Fibroblast of pulmonary artery (primary cell): ENCODE data around the gene SLC4A5.

Experiments
- DNase-seq: peaks from one replicate; pipeline ENCODE4 v3.0.0-alpha.2; 2010; ENCODE audit warnings: low read depth
- H3K4me3 ChIP-seq: replicated peaks from 2 replicates; pipeline ENCODE4 v1.5.1; 2011; ENCODE audit warnings: low read depth, mild to moderate bottlenecking, control low read depth, low read length, moderate library complexity
- TF ChIP-seq, protein P1 (sequence below): IDR thresholded peaks from 2 replicates; pipeline ENCODE4 v1.5.1; 2011; ENCODE audit warnings: mild to moderate bottlenecking, control low read depth, low read length, inconsistent platforms; ENCODE audit errors: missing control alignments

SLC4A5 gene

DNA sequence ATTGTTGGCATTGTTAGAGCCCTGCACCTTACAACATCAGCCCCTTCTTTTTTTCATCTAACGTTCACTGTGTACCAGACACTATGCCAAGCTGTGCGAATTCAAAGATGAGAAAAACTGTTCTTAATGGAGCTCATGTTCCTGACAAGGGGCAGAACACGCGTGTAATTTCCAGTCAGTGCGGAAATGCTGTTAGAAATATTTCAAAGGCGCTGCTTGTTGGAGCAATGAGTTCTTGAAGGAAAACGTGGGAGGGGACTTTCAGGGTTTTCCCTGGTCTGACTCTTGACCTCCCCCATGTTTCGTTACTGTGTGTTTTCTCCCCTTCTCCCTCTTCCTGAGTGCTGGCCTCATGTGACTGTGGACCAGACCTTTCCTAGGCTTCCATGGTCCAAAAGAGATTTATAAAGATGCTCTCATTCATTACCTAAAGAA lies 143.3 kb downstream of the SLC4A5 start:
- peak overlapping the region; percentile 77 for H3K4me3 ChIP-seq
- TF ChIP-seq, protein P1, sequence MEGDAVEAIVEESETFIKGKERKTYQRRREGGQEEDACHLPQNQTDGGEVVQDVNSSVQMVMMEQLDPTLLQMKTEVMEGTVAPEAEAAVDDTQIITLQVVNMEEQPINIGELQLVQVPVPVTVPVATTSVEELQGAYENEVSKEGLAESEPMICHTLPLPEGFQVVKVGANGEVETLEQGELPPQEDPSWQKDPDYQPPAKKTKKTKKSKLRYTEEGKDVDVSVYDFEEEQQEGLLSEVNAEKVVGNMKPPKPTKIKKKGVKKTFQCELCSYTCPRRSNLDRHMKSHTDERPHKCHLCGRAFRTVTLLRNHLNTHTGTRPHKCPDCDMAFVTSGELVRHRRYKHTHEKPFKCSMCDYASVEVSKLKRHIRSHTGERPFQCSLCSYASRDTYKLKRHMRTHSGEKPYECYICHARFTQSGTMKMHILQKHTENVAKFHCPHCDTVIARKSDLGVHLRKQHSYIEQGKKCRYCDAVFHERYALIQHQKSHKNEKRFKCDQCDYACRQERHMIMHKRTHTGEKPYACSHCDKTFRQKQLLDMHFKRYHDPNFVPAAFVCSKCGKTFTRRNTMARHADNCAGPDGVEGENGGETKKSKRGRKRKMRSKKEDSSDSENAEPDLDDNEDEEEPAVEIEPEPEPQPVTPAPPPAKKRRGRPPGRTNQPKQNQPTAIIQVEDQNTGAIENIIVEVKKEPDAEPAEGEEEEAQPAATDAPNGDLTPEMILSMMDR = no peak
- peak; percentile 55 for DNase-seq

DNA sequence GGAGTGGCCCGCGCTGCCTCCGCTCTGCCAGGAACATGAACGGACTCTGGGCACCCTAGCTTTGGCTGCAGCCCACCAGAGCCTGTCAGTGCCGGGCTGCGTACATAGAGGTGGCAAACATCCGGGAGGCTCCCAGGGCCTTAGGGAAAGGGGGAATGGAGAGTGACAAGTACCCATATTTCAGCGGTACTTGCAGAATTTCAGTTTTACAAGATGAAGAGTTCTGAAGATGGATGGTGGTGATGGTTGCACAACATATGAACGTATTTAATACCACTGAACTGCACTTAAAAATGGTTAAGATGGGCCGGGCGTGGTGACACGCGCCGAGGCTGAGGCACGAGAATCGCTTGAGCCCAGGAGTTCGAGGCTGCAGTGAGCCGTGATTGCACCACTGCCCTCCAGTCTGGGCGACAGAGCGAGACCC lies 143.9 kb downstream of the SLC4A5 start:
- TF ChIP-seq, protein P1 = no peak
- DNase-seq = no peak
- H3K4me3 ChIP-seq = peak overlapping the region; percentile 77

DNA sequence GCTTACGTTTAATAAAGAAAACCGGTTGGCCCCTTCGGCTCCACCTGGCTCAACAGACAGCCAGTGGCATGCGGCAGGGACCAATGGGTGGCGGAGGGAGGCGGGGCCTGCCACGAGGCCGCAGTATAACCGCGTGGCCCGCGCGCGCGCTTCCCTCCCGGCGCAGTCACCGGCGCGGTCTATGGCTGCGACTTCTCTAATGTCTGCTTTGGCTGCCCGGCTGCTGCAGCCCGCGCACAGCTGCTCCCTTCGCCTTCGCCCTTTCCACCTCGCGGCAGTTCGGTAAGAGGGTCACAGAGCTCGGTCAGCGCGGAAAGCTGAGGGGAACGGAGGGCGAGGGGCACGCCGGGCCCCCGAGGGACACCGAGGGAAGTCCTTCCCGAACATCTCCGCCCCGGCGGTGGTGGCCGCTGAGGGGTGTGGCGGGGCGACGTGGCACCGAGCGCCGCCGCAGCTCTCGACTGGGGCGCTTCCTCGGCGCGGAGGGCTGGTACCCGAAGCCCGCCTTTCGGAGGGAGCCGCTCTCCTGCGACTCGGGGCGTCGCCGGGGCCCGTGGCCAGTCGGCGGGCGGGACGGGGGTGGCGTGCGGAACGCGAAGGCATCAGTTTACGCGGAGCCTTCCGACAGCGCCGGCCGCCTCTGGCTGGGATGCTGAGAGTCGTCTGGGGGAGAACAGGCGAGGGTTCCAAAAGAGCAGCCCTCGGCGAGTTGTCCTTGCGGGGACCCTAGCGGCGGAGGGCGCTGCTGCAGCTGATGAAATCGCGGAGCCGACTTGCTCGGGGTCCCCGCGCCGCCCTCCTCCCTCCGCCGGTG lies 144.5 kb downstream of the SLC4A5 start, which contains the start of gene MTHFD2:
TSS of gene MTHFD2 (plus strand) at position 155 of the 814 bp plus-strand sequence. CDS start at position 182, 27 bp downstream.
- H3K4me3 ChIP-seq = peak within 1 kb of the TSS; percentile 77
- TF ChIP-seq, protein P1 = peak; percentile 62
- peak; percentile 99 for DNase-seq

DNA sequence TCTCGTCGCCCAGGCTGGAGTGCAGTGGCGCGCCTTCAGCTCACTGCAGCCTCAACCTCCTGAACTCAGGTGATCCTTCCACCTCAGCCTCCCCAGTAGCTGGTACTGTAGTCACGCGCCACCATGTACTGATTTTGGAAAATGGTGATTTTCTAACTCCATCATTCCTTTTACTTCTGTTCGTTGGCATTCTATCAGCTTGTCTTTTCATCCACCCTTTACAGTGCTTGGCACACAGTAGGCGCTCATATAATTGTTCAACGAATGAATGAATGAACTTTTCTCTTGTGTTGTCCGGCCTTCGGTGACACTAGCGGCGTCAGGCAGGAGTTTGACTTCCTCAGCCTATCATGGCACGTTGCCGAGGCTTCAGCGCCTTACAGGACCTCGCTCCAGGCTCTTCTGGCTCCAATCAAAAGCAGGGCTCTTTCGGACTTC lies 145.2 kb downstream of the SLC4A5 start:
- TF ChIP-seq, protein P1 = no peak
- no peak for DNase-seq
- peak overlapping the region; percentile 77 for H3K4me3 ChIP-seq

DNA sequence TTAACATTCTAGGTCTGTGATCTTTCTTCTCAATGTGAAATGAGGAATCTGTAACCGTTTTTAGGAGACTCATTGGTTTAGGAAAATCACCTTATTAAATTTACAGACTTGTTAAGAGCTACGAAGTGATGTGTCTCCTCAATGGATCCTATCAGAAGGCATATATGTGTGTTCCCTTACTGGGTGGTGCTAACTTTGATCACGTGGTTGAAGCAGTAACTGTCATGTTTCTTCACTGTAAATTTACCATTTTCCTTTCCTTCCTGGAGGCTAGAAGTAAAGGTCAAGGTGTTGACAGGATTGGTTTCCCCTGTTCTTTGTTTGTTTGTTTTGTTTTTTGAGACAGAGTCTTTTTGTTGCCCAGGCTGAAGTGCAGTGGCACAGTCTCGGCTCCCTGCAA lies 146.2 kb downstream of the SLC4A5 start:
- no peak overlapping the region for H3K4me3 ChIP-seq
- DNase-seq = no peak
- TF ChIP-seq, protein P1 = no peak

DNA sequence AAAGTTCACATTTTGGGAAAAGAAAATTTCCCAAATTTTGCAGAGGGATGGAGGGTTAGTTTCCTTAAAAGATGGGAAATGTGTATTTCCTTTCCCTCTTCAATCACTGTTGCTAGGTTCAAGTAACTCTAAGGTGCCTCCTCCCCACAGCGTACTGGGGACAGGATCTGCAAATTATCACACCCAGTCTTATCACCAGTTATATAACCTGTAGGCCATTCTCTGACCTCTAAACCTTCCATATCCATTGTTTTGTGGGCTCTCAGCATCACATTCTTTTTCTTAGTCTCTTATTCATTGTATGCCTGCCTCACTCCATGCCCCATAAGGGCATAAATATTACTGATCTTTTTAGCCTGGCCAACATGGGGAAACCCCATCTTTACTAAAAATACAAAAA lies 148.4 kb downstream of the SLC4A5 start:
- TF ChIP-seq, protein P1 = no peak
- H3K4me3 ChIP-seq = no peak overlapping the region
- no peak for DNase-seq
